ENCODE results near the gene HIC1.

HIC1 gene

DNA sequence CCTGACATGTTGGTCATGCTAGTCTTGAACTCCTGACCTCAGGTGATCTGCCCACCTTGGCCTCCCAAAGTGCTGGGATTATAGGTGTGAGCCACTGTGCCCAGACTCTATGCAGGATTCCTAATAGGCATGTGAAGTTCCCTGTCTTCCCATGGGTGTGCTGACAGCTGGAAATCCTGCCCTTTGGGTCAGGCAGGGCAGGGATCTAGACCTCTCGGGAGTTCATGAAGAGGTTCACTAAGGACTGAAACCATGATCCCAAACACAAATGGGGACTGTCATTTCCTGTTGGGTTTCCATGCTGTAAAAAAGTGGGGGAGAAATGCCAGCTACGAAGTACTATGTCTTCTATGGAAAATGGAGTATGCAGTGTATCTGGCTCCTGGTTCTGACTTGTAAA is 52.1 kb downstream of the HIC1 start:
- DNase-seq (ENCODE audit: low spot score), result no peak
- TF ChIP-seq, protein P1, sequence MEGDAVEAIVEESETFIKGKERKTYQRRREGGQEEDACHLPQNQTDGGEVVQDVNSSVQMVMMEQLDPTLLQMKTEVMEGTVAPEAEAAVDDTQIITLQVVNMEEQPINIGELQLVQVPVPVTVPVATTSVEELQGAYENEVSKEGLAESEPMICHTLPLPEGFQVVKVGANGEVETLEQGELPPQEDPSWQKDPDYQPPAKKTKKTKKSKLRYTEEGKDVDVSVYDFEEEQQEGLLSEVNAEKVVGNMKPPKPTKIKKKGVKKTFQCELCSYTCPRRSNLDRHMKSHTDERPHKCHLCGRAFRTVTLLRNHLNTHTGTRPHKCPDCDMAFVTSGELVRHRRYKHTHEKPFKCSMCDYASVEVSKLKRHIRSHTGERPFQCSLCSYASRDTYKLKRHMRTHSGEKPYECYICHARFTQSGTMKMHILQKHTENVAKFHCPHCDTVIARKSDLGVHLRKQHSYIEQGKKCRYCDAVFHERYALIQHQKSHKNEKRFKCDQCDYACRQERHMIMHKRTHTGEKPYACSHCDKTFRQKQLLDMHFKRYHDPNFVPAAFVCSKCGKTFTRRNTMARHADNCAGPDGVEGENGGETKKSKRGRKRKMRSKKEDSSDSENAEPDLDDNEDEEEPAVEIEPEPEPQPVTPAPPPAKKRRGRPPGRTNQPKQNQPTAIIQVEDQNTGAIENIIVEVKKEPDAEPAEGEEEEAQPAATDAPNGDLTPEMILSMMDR (IDR thresholded peaks at IDR 0.05; ENCODE audit: extremely low read depth, missing control alignments), result no peak

DNA sequence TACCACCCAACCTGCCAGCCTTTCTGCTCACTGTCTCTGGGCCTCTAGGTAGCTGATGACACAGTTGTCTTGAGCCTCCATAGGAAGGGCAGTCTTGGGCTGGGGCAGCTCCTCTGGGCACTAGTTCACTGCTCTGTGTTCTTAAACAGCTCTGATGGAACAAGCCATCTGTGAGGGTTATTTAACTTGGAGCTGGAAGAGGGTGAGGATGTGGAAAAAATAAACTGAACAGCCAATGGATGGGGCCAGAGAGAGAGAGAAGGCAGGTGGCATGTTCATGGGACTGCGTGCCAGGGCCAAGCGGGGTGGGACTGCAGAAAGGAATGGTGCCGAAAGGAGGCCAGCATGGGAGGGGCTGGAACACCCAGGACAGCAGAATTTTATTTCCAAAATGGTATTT is 52.6 kb downstream of the HIC1 start:
- no peak for DNase-seq (ENCODE audit: low spot score)
- TF ChIP-seq, protein P1 (IDR thresholded peaks at IDR 0.05; ENCODE audit: extremely low read depth, missing control alignments), result no peak

DNA sequence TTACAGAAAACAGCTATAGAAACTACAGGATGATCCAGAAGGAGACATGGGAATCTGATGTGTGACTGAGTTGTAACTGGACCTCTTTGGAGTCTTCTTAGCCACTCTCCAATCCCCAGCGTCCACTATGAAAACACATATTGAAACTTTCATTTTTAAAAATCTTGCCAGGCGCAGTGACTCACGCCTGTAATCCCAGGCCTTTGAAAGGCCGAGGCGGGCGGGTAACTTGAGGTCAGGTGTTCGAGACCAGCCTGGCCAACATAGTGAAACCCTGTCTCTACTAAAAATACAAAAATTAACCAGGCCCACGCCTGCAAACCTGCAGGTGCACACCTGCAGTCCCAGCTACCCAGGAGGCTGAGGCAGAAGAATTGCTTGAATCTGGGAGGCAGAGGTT is 53.3 kb downstream of the HIC1 start:
- TF ChIP-seq, protein P1 (IDR thresholded peaks at IDR 0.05; ENCODE audit: extremely low read depth, missing control alignments), result no peak
- no peak for DNase-seq (ENCODE audit: low spot score)

DNA sequence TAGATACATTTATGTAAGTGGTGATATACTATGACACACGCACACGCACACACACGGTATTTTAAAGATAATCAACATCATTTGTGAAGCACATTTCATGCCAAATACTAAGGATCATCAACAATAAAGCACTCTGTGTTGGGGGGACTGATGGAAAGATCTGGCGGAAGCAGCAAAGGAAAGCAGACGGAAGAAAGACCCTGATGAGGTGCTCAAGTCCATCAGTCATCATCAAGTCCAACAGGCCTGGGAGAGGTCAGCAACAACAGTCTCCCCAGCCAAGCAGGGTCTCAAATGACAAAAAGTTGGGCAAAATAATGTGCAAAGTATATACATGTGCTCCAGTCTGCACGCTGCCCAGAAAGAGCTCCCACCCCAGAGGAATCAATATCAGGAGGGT is 55.5 kb downstream of the HIC1 start:
- TF ChIP-seq, protein P1 (IDR thresholded peaks at IDR 0.05; ENCODE audit: extremely low read depth, missing control alignments), result no peak
- no peak for DNase-seq (ENCODE audit: low spot score)

DNA sequence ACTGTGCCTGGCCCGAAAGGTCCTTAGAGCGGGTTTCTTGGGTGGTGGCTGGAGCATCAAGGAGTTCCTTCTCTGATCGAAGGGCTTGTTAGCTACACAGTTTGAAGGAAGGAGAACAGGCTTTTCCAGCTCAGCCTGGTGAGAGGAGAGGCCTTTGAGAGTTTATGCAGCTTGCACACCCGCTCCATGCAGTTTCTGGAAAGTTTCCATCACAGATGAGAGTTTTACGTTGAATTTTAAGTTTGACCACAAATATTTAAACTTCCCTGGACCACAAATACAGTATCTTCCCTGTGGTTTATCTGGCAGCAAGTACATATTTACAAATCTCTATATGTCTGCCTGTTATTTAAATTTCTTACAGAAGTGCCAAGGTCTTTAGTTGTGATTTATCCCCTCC is 56.8 kb downstream of the HIC1 start:
- TF ChIP-seq, protein P1 (IDR thresholded peaks at IDR 0.05; ENCODE audit: extremely low read depth, missing control alignments), result no peak
- DNase-seq (ENCODE audit: low spot score), result no peak

Data from GM20000 (cell line).